Measurements from ENCODE around the gene DDX31. TPM values are rescaled to one million over a fixed set of nuclear protein-coding genes. Genes with fewer than 3 reads are reported as not detected.

DDX31 gene
- total and polyA plus RNA-seq, 9 of the 15 experiments (the other 6 are each of a cell fraction or from before 2014, with no cell fraction given) = 11.9 to 24.6 (median 22.2) TPM

DNA sequence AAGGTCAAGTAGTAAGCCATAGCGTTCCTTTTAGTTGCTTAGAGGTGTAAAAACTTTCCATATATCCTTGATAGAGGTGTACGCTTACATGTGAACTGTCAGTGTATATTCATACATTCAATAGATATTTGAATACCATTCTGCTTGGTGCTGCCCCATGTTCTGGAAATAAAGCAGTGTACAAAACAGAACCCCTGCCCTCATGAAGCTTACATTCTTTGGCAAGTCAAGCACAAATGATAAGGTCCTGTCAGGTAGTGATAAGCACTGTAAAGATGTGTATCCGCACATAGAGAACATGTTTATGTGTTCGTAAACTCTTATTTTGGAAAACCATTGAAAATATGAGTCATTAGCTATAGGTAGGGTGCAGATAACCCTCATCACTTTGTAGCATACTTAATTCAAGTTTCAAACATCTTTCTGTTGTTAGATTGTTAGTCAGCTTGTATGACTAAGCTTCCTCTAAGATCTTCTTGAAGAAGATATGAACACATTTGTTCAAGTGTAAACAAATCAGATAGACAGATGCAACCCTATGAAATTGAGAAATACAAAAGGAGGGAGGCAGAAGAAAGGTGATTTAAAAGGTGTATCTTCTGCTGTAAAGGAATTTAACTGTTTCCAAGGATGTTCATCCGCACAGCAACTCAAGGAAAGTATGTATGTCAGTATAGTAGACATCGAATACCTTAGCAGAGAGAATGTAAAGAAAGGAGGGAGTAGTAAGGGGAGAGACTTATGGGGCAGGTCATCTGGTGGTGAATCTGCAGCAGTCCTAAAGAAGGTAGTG lies 2.0 kb upstream of the DDX31 start (continued):
- TF ChIP-seq, protein P1, sequence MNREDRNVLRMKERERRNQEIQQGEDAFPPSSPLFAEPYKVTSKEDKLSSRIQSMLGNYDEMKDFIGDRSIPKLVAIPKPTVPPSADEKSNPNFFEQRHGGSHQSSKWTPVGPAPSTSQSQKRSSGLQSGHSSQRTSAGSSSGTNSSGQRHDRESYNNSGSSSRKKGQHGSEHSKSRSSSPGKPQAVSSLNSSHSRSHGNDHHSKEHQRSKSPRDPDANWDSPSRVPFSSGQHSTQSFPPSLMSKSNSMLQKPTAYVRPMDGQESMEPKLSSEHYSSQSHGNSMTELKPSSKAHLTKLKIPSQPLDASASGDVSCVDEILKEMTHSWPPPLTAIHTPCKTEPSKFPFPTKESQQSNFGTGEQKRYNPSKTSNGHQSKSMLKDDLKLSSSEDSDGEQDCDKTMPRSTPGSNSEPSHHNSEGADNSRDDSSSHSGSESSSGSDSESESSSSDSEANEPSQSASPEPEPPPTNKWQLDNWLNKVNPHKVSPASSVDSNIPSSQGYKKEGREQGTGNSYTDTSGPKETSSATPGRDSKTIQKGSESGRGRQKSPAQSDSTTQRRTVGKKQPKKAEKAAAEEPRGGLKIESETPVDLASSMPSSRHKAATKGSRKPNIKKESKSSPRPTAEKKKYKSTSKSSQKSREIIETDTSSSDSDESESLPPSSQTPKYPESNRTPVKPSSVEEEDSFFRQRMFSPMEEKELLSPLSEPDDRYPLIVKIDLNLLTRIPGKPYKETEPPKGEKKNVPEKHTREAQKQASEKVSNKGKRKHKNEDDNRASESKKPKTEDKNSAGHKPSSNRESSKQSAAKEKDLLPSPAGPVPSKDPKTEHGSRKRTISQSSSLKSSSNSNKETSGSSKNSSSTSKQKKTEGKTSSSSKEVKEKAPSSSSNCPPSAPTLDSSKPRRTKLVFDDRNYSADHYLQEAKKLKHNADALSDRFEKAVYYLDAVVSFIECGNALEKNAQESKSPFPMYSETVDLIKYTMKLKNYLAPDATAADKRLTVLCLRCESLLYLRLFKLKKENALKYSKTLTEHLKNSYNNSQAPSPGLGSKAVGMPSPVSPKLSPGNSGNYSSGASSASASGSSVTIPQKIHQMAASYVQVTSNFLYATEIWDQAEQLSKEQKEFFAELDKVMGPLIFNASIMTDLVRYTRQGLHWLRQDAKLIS (CRISPR knock-in tag; IDR thresholded peaks at IDR 0.05) = no peak
- TF ChIP-seq BCOR (IDR thresholded peaks at IDR 0.05) (no peak), ZNF436 (CRISPR knock-in tag; IDR thresholded peaks at IDR 0.05) (no peak), TRIM28 (IDR thresholded peaks at IDR 0.05) (peak; percentile 91), EHMT2 (IDR thresholded peaks at IDR 0.05) (no peak), ATF3 (IDR thresholded peaks at IDR 0.05) (peak; percentile 74), ATF3 (CRISPR knock-in tag; conservative IDR thresholded peaks at IDR 0.05) (no peak), PCBP1 (IDR thresholded peaks at IDR 0.05; ENCODE audit: low read depth, low read length, poor library complexity, severe bottlenecking) (no peak), KAT8 (IDR thresholded peaks at IDR 0.05; ENCODE audit: low read depth) (no peak), GATA2 (CRISPR knock-in tag; IDR thresholded peaks at IDR 0.05) (no peak), ZNF584 (CRISPR knock-in tag; IDR thresholded peaks at IDR 0.05; ENCODE audit: low read depth) (no peak), HNRNPL (IDR thresholded peaks at IDR 0.05; ENCODE audit: low read depth, low read length) (no peak), SOX6 (IDR thresholded peaks at IDR 0.05) (0 out of 2 replicates have a peak, but pooled peaks have one; percentile 12), TAL1 (IDR thresholded peaks at IDR 0.05) (peak; percentile 43), ZNF77 (CRISPR knock-in tag; IDR thresholded peaks at IDR 0.05) (no peak)
- TF ChIP-seq, protein P2, sequence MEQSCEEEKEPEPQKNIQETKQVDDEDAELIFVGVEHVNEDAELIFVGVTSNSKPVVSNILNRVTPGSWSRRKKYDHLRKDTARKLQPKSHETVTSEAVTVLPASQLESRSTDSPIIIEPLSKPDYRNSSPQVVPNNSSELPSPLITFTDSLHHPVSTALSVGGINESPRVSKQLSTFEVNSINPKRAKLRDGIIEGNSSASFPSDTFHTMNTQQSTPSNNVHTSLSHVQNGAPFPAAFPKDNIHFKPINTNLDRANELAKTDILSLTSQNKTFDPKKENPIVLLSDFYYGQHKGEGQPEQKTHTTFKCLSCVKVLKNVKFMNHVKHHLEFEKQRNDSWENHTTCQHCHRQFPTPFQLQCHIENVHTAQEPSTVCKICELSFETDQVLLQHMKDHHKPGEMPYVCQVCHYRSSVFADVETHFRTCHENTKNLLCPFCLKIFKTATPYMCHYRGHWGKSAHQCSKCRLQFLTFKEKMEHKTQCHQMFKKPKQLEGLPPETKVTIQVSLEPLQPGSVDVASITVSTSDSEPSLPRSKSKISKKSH (CRISPR knock-in tag; IDR thresholded peaks at IDR 0.05) = no peak
- TF ChIP-seq, protein P3, sequence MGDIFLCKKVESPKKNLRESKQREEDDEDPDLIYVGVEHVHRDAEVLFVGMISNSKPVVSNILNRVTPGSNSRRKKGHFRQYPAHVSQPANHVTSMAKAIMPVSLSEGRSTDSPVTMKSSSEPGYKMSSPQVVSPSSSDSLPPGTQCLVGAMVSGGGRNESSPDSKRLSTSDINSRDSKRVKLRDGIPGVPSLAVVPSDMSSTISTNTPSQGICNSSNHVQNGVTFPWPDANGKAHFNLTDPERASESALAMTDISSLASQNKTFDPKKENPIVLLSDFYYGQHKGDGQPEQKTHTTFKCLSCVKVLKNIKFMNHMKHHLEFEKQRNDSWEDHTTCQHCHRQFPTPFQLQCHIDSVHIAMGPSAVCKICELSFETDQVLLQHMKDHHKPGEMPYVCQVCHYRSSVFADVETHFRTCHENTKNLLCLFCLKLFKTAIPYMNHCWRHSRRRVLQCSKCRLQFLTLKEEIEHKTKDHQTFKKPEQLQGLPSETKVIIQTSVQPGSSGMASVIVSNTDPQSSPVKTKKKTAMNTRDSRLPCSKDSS (IDR thresholded peaks at IDR 0.05; ENCODE audit: low read depth, partially characterized antibody) = peak; percentile 55
- TF ChIP-seq, protein P4, sequence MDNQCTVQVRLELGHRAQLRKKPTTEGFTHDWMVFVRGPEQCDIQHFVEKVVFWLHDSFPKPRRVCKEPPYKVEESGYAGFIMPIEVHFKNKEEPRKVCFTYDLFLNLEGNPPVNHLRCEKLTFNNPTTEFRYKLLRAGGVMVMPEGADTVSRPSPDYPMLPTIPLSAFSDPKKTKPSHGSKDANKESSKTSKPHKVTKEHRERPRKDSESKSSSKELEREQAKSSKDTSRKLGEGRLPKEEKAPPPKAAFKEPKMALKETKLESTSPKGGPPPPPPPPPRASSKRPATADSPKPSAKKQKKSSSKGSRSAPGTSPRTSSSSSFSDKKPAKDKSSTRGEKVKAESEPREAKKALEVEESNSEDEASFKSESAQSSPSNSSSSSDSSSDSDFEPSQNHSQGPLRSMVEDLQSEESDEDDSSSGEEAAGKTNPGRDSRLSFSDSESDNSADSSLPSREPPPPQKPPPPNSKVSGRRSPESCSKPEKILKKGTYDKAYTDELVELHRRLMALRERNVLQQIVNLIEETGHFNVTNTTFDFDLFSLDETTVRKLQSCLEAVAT (IDR thresholded peaks at IDR 0.05) = no peak
